Measurements from ENCODE around the gene ZNRF3.

ZNRF3 gene

GRCh38 chr22:28917747-28918549, 34.6 kb downstream of the ZNRF3 start:
- Histone ChIP-seq H3K27ac (ENCODE audit: low read length) (no peak overlapping the region), H3K79me2 (ENCODE audit: low read length) (peaks cover 84% of the 10 kb centered on the region), H3K4me2 (ENCODE audit: low read length) (no peak overlapping the region), H3K9ac (ENCODE audit: low read length) (no peak overlapping the region), H2AFZ (ENCODE audit: low read depth, low read length) (no peak overlapping the region), H3K4me1 (ENCODE audit: low read length) (peaks cover 22% of the 10 kb centered on the region), H3K9me3 (ENCODE audit: insufficient read depth, low read length) (no peaks in the 10 kb centered on the region), H3K27me3 (ENCODE audit: low read depth, low read length) (no peaks in the 10 kb centered on the region), H3K36me3 (replicated peaks; ENCODE audit: low read depth, low read length) (no peaks in the 10 kb centered on the region), H3K4me3 (ENCODE audit: low read length) (no peak overlapping the region), H4K20me1 (ENCODE audit: insufficient read depth, low read length) (peaks cover 61% of the 10 kb centered on the region)
- TF ChIP-seq EZH2phosphoT487 (IDR thresholded peaks at IDR 0.05; ENCODE audit: low read depth) (no peak), CTCF (IDR thresholded peaks at IDR 0.05; ENCODE audit: low read depth, low read length) (no peak)

DNA sequence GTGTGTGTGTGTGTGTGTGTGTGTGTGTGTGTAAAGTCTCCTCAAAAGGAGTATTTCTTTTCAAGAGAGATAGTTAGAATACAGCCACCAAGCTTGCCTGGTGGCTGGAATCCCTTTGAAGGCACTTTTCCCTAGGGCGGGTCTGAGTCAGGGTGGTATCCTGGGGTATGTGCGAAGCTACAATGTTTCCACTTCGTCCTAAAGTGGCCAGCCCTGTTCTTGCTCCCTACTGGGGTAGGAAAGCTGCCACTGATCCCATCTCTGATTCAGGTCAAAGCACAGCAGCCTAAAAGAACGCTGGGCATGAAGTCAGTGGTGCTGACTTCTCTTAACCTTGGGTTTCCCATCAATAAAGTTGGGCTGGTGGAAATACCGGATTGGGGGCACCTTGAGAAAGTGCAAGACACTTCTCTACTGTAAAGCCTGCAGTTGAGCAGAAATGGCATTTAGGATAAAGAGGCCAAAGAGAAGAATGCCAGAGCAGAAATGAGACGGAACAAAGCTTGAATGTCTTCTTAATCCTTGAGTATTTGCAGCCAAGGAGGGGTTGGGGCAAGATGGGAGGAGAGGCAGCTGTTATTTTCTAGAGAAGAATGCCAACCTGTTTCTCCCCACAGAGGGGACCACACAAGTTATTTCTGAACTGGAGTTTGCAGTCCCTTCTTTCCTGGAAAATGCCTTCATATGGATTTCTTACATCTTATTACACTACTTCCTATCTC, 35.3 kb downstream of the ZNRF3 start:
- Histone ChIP-seq H3K4me1 (ENCODE audit: low read length) (peaks cover 22% of the 10 kb centered on the region), H3K4me3 (ENCODE audit: low read length) (no peak overlapping the region), H3K27me3 (ENCODE audit: low read depth, low read length) (no peaks in the 10 kb centered on the region), H3K79me2 (ENCODE audit: low read length) (peaks cover 85% of the 10 kb centered on the region), H3K36me3 (replicated peaks; ENCODE audit: low read depth, low read length) (no peaks in the 10 kb centered on the region), H3K9ac (ENCODE audit: low read length) (no peak overlapping the region), H3K27ac (ENCODE audit: low read length) (no peak overlapping the region), H2AFZ (ENCODE audit: low read depth, low read length) (no peak overlapping the region), H4K20me1 (ENCODE audit: insufficient read depth, low read length) (peaks cover 53% of the 10 kb centered on the region), H3K4me2 (ENCODE audit: low read length) (no peak overlapping the region), H3K9me3 (ENCODE audit: insufficient read depth, low read length) (no peaks in the 10 kb centered on the region)
- no peak for TF ChIP-seq EZH2phosphoT487 (IDR thresholded peaks at IDR 0.05; ENCODE audit: low read depth)
- no peak for TF ChIP-seq CTCF (IDR thresholded peaks at IDR 0.05; ENCODE audit: low read depth, low read length)

DNA sequence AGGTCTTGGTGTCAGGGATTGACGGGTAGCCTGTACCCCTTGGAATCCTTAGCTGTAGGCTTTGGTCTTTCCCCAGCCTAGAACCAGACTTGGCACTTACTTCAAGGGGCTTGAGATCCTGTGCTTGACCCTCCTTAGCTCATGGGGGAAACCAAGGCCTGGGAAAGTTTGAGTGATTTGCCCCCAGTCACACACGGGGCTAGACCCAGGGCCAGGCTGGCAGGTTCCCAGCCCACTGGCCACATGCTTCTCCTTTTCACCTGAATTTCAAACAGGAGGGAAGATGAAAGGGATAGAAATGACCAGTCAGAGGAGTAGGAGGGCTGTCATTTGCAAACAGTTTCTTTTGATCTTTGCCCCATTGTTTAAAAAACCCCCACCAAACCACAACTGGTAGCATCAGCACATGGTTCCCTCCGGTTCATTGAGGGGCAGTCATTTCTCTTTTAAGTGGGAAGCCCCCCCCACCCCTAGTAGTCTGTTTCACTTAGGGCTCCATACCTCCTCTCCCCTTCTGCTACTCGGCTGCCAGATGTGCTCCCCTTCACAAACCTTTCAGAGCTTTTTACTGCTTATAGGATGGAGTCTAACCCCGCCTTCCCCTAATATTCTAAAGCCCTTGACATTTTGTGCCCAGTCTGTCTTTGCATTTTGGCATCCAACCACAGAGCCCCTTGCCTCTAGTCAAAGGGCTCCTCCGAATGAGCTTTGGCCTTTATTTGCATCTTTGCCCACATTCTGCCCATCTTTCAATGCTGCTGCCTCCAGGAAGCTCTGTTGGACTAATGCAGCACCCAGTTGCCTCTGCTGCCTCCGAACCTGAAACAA, 37.6 kb downstream of the ZNRF3 start:
- H3K27ac ChIP-seq (ENCODE audit: low read length) = no peak overlapping the region
- H3K79me2 ChIP-seq (ENCODE audit: low read length) = peaks cover 89% of the 10 kb centered on the region
- H3K4me3 ChIP-seq (ENCODE audit: low read length) = peak overlapping the region; percentile 39
- 0 out of 2 replicates have a peak overlapping the region, but pooled peaks have one; percentile 15 for H3K9ac ChIP-seq (ENCODE audit: low read length)
- no peaks in the 10 kb centered on the region for H3K36me3 ChIP-seq (replicated peaks; ENCODE audit: low read depth, low read length)
- no peak for TF ChIP-seq CTCF (IDR thresholded peaks at IDR 0.05; ENCODE audit: low read depth, low read length)
- no peak for TF ChIP-seq EZH2phosphoT487 (IDR thresholded peaks at IDR 0.05; ENCODE audit: low read depth)
- peaks cover 22% of the 10 kb centered on the region for H3K4me1 ChIP-seq (ENCODE audit: low read length)
- no peaks in the 10 kb centered on the region for H3K9me3 ChIP-seq (ENCODE audit: insufficient read depth, low read length)
- peak overlapping the region; percentile 68 for H3K4me2 ChIP-seq (ENCODE audit: low read length)
- no peak overlapping the region for H2AFZ ChIP-seq (ENCODE audit: low read depth, low read length)
- peaks cover 49% of the 10 kb centered on the region for H4K20me1 ChIP-seq (ENCODE audit: insufficient read depth, low read length)
- H3K27me3 ChIP-seq (ENCODE audit: low read depth, low read length) = no peaks in the 10 kb centered on the region

DNA sequence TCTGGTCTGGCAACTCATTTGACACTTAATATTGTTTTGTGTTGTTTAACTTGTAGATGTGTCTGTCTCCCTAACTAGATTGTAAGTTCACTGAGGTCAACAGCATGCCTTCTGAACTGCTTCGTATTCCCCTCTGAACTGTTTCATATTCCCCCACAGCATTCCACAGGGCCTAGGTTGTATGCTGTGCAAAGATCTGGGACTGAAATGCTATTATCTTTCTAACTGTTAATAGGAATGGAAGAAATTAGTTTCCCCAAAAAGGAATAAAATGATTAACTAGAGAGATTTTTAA, 38.2 kb downstream of the ZNRF3 start:
- no peak overlapping the region for H3K9ac ChIP-seq (ENCODE audit: low read length)
- no peaks in the 10 kb centered on the region for H3K9me3 ChIP-seq (ENCODE audit: insufficient read depth, low read length)
- peaks cover 85% of the 10 kb centered on the region for H3K79me2 ChIP-seq (ENCODE audit: low read length)
- H2AFZ ChIP-seq (ENCODE audit: low read depth, low read length) = no peak overlapping the region
- TF ChIP-seq EZH2phosphoT487 (IDR thresholded peaks at IDR 0.05; ENCODE audit: low read depth) (no peak), CTCF (IDR thresholded peaks at IDR 0.05; ENCODE audit: low read depth, low read length) (no peak)
- H3K27ac ChIP-seq (ENCODE audit: low read length) = no peak overlapping the region
- H4K20me1 ChIP-seq (ENCODE audit: insufficient read depth, low read length) = peaks cover 51% of the 10 kb centered on the region
- H3K27me3 ChIP-seq (ENCODE audit: low read depth, low read length) = no peaks in the 10 kb centered on the region
- no peak overlapping the region for H3K4me3 ChIP-seq (ENCODE audit: low read length)
- H3K4me2 ChIP-seq (ENCODE audit: low read length) = peak overlapping the region; percentile 68
- H3K4me1 ChIP-seq (ENCODE audit: low read length) = peaks cover 22% of the 10 kb centered on the region
- no peaks in the 10 kb centered on the region for H3K36me3 ChIP-seq (replicated peaks; ENCODE audit: low read depth, low read length)
